ENCODE measurements around the gene RAD51B.

RAD51B gene

DNA sequence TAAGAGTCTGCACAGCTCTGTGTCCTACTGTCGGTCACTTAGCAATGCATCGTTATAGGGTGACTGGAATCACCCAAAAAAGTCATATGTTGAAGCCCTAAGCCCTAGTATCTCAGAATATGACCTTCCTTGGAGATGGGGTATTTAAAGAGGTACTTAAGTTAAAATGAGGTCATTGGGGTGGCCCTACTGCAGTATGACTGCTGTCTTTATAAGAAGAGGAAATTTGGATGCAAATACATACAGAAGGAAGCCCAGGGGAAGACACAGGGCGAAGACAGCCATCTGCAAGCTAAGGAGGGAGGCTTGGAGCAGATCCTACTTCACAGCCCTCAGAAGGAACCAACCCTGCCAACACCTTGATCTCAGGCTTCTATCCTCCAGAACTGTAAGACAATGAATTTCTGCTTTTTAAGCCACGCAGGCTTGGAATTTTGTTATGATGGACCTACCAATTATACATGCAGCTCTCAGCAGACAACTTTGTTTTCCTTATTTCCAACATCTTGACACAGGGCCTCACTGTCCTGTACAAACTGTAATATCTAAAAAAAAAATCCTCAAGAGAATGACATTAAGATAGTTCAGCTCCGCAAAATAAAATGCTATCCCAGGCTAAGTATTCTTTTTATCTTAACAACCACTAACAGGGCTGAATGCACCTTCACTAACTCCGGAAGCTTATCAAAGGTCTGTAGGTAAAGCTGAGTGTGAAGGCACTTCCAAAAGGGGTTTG lies 932.9 kb downstream of the RAD51B start:
- no peak overlapping the region for H3K27ac ChIP-seq
- no peak for DNase-seq (ENCODE audit: low spot score)
- TF ChIP-seq, protein P1, sequence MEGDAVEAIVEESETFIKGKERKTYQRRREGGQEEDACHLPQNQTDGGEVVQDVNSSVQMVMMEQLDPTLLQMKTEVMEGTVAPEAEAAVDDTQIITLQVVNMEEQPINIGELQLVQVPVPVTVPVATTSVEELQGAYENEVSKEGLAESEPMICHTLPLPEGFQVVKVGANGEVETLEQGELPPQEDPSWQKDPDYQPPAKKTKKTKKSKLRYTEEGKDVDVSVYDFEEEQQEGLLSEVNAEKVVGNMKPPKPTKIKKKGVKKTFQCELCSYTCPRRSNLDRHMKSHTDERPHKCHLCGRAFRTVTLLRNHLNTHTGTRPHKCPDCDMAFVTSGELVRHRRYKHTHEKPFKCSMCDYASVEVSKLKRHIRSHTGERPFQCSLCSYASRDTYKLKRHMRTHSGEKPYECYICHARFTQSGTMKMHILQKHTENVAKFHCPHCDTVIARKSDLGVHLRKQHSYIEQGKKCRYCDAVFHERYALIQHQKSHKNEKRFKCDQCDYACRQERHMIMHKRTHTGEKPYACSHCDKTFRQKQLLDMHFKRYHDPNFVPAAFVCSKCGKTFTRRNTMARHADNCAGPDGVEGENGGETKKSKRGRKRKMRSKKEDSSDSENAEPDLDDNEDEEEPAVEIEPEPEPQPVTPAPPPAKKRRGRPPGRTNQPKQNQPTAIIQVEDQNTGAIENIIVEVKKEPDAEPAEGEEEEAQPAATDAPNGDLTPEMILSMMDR (conservative IDR thresholded peaks at IDR 0.05; ENCODE audit: low read depth) = no peak
- ChIA-PET POLR2A (ENCODE audit: low non-redundant PET) (no interaction called here), CTCF (interaction anchor here (0.6 kb wide), 1 partner anchor 691 kb away, joined by 3 read pairs; no protein-coding TSS in a partner anchor)

DNA sequence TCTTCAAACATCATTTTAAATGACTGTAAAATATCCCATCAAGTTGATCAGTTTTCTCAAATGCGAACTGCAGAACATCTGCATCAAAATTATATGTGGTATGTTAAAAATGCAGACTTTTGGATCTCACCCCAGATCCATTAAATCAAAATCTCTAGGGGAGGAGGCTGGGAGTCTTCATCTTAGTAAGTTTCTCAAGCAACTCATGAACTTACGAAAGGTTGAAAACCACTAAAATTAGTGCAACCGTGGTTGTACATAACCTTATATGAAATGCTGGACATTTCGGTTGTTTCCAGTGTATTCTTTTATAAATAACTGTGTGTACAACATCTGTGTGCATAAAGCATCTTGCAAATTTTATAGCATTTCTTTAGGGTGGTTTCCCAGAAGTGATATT lies 934.1 kb downstream of the RAD51B start:
- H3K27ac ChIP-seq = no peak overlapping the region
- CTCF ChIA-PET = interaction anchor here (0.7 kb wide), 1 partner anchor 508 kb away, joined by 3 read pairs; no protein-coding TSS in a partner anchor
- POLR2A ChIA-PET (ENCODE audit: low non-redundant PET) = no interaction called here
- TF ChIP-seq, protein P1 (conservative IDR thresholded peaks at IDR 0.05; ENCODE audit: low read depth) = no peak
- DNase-seq (ENCODE audit: low spot score) = no peak

DNA sequence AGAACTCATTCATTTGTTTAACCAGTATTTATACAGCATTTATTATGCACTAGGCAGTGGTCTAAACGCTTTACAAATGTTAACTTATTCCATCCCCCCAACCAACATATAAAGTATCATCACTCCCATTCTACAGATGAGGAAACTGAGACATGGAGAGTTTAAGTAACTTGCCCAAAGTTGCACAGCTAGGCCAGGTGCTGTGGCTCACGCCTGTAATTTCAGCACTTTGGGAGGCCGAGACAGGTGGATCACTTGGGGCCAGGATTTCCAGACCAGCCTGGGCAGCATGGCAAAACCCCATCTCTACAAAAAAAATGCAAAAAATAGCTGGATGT lies 935.4 kb downstream of the RAD51B start:
- H3K27ac ChIP-seq = no peak overlapping the region
- TF ChIP-seq, protein P1 (conservative IDR thresholded peaks at IDR 0.05; ENCODE audit: low read depth) = no peak
- POLR2A ChIA-PET (ENCODE audit: low non-redundant PET) = no interaction called here
- CTCF ChIA-PET = no interaction called here
- DNase-seq (ENCODE audit: low spot score) = no peak

DNA sequence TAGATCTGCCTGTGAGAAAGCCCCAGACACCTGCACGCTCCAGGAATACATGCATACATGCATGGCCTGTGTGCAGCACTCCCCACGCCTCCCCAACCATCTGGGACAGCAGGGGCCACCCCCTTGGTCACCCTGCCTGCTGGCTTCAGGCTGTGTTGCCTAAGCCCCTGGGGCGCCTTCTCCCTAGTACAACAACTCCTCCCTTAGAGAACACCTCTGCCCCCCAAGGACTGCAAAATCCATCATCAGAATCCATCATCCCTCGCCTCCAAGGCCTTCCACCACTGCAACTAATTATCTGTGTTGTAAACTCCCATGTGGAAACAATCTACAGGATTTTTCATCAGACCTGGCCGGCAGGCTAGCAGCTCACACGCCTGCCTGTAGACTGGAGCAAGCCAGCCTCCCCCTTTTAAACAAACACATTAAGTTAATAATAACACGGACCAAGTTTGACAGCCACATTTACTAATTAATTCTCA lies 936.5 kb downstream of the RAD51B start:
- POLR2A ChIA-PET (ENCODE audit: low non-redundant PET) = no interaction called here
- TF ChIP-seq, protein P1 (conservative IDR thresholded peaks at IDR 0.05; ENCODE audit: low read depth) = no peak
- no peak overlapping the region for H3K27ac ChIP-seq
- DNase-seq (ENCODE audit: low spot score) = no peak
- CTCF ChIA-PET = interaction anchor here (0.6 kb wide), 1 partner anchor 738 kb away, joined by 4 read pairs; no protein-coding TSS in a partner anchor

DNA sequence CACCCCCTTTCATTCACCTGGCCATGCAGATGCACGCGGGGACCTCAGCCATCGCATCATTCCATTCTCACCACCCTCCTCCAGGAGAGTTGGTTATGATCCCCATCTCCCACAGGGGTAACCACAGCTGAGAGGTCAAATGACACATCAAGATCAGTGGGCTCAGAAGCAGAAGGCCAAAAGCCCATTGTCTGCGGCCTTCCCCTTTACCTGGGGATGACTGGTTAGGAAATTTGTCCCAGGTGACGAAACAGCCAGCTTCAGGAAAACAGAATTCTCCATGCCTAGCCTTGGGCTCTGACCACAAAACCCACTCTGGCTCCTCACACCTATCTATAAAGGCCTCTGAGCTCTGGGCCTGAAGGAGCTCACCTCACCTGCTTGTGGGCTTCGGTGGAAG lies 937.2 kb downstream of the RAD51B start:
- no peak for DNase-seq (ENCODE audit: low spot score)
- ChIA-PET CTCF (interaction anchor here (0.6 to 0.7 kb wide), 2 partner anchors 191 to 682 kb away, joined by 3 read pairs; no protein-coding TSS in a partner anchor), POLR2A (ENCODE audit: low non-redundant PET) (no interaction called here)

DNA sequence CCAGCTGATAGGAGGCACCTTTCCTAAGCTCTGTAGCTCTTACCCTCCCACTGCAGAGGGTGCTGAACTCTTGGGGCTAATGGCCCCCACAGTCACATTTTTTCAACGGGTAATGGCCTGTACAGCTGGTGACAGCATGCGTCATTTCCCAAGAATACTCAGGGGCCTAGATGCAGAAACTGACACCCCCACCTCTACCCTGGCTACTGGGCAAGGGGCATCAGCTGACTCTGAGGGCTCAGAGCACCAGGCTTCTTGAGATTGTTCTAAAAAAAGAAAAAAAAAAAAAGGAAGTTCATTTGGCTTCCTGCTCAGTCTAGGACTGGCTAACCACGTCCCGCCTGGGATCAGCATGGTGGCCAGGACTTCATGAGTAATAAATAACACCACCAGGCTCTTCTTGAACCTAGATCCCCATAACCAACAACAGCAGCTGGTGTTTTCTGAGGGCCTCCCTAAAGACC lies 938.1 kb downstream of the RAD51B start:
- TF ChIP-seq, protein P1 (conservative IDR thresholded peaks at IDR 0.05; ENCODE audit: low read depth) = no peak
- no peak overlapping the region for H3K27ac ChIP-seq
- CTCF ChIA-PET = interaction anchor here (0.7 to 1.3 kb wide), 2 partner anchors 21 to 830 kb away, joined by 3 to 4 read pairs; no protein-coding TSS in a partner anchor
- POLR2A ChIA-PET (ENCODE audit: low non-redundant PET) = no interaction called here
- DNase-seq (ENCODE audit: low spot score) = no peak

More for the DNA sequence above, 937.2 kb downstream of the RAD51B start:
- TF ChIP-seq, protein P1 (conservative IDR thresholded peaks at IDR 0.05; ENCODE audit: low read depth) = no peak
- no peak overlapping the region for H3K27ac ChIP-seq

All from RWPE1 (cell line).